LoVo (cell line): ENCODE measurements around the gene BCL2L15.

ENCODE experiments used
- DNase-seq: peaks from one replicate; pipeline ENCODE4 v3.0.0-alpha.2; 2016; ENCODE audit warnings: low spot score

The BCL2L15 gene

DNA sequence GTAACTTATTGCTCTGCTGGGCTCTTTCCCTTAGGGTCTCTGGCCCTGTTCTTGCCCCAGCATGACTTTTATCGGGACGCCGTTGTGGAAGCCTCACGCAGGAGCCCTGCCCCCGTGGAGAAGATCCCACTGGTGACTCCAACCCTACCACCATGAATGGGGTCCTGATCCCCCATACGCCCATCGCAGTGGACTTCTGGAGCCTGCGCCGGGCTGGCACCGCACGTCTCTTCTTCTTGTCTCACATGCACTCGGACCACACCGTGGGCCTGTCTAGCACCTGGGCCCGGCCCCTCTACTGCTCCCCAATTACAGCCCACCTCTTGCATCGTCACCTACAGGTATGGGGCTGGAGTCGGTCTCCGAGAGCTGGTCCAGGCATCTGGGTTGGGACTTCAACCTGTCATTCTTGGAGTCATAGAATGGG, 18.1 kb upstream of the BCL2L15 start:
- DNase-seq: peak; percentile 14

DNA sequence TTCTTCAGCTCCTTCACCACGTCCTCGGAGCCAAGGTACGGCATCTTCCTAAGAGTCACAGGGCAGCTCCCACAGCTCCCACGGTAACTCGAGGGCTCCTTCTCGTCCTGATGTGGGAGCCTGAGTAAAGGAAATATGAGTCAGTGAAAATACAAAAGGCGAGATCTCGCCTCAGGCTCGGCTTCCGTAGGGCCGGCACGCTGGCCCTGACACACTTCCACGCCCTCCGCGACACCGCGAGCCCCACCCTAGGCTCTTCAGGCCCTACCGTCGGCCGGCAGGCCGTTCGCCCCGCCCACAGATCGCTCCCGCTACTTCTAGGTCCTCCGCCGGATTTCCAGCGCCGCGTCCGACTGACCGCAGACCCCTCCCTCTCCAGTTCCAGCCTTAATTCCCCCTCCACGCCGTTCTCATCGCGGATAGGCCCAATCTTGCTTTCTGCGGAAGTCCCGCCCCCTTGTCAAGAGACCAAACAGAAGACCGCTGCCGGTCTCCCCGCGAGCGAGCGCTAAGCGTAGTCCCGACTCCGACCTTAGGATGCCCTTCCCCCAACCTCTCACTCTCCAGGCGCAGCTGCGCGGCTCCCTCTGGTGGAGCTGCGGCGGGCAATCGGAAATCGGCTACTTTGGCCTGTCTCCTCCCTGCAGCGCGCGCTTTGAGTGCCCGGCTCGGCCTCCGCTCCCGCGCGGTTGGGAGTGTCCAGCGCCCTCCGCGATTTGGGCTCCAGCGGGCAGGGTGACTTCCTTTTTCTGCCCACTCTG, 17.5 kb upstream of the BCL2L15 start, which contains the start of the genes AP4B1 and DCLRE1B:
TSS of gene AP4B1 (minus strand) at position 126 of the 761 bp plus-strand sequence. CDS start at position 44, 82 bp downstream.
TSS of gene DCLRE1B (plus strand) at position 653 of the 761 bp plus-strand sequence. CDS start 261 bp downstream, outside the sequence.
- DNase-seq: peak; percentile 99

DNA sequence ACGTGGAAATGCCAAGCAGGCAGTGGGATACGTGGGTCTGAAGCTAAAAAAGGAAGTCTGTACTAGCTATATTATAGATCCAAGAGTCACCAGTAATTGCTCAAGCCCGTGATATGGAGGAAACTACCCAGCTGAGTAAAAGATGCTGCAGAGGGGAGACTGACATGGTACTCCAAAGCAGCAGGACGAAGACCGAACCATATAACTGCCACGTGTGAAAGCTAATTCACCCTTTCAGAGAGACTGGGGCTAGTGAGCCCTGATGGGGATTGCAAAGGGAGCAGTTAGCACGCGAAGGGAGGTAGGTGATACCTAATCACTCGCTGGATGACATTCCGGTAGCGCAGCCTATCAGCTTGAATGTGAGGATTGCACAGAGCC, 16.9 kb upstream of the BCL2L15 start:
- DNase-seq: no peak

DNA sequence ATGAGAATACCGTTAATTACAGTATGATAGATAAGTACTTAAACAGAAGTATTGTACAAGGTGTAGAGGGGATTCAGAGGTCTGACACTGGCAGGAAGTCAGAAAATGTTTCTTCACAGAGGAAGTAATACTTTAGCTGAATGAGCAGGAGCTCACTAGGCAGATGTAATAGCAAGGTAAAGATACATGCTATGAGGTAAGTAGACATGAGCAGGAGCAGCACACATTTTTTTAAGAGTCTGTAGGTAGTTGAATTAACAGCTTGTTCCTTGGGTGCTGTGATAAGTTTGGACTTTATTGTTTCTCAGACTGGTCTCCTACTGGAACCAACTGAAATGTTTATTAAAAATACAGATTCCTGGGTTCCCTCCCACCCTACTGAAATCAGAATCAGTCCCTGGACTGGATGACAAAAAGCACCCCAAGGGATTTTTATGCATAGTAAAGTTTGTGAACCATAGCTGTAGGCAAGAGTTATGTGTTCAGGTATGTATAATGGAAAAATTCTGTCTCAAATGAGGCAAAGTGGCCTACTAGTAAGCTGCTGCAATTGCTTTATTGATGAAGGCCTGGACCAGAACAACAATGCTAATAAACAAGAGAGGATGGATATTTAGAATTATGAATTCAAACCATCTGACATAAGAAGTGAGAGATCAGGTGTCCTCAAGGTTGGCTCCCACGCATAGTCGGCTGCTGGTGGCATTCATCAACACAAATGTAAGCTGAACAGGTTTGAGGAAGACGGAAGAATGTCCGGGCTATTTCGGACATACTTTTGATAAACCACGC, 16.3 kb upstream of the BCL2L15 start:
- DNase-seq: no peak

DNA sequence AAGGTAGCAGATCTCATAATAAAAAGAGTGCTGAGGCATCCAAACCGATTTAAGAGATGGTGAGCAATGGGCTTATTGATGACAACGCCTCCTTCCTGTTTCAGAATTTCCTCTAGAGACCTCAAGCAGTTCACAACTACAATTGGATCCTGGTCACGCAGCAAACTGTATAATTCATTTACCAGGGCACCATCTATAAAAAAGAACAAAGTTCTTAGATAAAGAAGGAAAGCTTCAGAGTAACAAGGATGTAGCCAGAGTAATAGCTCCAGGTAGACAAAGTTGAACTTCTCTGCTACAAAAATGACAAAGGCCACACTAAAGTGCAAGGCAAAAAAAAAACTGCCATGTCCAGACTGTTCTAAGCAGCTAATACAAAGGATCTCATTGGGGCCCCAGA, 13.8 kb upstream of the BCL2L15 start:
- no peak for DNase-seq

DNA sequence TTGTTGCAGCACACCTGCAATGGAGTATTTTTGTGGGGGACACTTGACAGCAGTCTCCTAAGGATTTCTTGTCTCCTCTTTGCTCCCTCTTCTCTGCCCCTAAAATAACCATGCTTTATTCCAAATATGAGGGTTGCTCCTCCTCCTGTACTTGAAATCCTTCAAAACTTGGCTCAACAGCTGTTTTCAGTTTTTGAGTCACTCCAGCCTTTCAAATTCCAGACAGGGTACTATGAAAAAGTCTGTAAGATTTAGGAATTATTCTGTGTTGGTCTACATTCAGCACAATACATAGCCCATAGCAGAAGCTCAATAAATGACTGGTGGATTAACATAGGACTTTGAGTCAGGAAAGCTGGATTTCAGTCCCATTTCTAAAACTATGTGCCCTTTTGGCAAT, 11.7 kb upstream of the BCL2L15 start:
- no peak for DNase-seq

DNA sequence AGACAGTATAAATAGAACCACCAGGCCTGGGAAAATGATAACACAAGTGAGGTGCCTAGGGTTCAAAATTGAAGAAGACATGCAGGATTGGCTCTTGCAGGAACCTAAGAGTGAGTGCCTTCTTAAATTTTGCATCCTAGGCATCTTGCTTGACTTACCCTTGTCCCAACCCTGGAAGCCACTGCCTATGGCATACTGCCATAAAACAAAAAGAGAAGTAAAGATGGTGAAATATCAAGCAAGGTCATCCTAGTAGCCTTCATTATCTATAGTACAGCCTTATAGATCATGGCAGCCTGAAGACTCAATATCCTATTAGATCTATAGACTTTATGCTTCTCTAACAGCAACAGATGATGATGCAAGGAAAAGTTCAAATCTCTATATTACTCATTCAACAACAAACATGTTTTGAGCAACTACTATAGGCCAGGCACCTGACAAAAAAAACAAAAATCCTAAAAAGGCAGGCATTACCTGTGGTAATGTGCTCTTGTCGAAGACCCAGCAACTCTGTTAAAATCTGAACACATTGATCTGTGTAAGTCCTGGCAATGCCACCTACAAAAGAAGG, 10.9 kb upstream of the BCL2L15 start:
- DNase-seq: no peak

DNA sequence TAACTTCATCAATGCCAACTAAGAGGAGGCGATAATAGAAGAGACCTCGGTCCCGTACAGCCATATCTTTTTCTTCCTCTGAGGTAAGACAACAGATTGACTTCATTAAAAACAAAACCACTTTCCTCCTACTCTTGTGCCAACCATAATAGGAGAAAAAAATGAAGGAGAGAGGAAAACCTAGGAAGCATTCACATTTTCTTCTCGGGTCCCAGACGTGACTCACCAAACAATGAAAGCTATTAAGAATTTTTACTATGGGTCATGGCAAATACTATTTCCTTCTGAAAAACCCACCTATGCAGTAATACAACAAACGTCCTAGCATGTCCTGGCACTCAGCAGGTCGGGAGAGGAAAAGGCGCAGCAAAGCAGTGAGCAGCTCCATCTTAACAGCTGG, 8.6 kb upstream of the BCL2L15 start:
- no peak for DNase-seq

DNA sequence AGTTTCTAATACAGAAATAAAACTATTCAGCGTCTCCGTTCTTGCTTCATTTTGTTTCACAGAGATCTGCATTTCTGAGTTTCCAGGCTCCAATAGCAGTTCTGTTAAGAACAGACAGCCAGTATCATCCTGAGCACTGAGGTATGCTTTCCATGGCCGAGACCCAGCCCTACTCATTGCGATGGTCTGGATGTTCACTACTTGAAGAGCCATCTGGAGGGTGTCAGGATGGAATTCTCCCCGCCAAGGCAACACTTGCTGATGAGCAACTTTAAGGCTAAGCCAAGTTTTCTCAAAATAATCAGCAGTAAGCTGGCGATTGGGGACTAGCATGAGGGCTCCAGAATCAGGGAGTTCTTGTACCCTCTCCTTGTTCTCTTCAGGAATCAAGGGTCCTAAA, 7.7 kb upstream of the BCL2L15 start:
- DNase-seq: no peak

DNA sequence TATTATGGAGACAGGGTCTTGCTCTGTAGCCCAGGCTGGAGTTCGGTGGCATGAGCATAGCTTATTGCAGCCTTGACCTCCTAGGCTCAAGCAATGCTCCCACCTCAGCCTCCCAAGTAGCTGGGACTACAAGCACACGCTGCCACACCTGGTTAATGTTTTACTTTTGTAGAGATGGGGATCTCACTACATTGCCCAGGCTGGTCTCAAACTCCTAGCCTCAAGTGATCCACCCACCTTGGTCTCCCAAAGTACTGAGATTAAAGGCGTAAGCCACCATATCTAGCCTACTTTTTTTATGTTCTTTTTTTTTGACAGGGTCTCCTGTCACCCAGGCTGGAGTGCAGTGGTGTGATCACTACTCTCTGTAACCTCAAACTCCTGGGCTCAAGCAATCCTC, 5.9 kb upstream of the BCL2L15 start:
- no peak for DNase-seq

DNA sequence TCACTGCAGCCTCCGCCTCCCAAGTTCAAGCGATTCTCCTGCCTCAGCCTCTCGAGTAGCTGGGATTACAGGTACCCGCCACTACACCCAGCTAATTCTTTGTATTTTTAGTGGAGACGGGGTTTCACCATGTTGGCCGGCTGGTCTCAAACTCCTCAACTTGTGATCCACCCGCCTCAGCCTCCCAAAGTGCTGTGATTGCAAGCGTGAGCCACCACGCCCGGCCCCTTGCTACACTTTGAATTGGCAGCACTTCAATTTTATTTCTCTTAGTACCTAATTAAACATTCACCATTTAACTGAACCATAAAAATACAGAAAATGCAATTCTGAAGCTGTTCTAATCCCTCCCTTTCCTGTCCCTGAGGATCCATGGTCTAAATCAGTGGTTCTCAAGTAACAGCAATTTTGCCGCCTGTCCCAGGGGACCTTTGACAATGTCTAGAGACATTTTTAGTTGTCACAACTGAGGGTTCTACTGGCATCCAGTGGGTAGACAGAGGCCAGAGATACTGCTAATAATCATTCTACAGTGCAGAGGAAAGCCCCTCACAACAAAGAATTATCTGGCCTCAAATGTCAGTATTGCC, 4.3 kb upstream of the BCL2L15 start:
- DNase-seq: no peak

DNA sequence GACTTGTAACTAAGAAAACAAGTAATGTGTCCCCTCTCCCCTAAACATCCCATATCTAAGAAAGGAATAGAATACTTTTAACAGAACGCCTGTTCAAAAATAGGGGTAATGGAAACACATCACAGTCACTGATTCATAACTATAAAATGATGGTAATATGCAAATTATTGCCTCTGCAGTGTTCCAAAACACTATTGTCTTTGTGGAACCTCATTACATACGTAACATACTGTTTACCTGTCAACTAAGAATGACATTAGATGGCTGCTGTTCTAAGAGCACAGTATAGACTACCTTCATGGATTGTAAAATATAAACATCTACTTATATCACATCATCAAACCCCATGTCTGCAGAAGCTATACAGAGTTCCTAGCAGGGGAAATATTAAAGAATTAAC, 3.4 kb upstream of the BCL2L15 start:
- DNase-seq: no peak

DNA sequence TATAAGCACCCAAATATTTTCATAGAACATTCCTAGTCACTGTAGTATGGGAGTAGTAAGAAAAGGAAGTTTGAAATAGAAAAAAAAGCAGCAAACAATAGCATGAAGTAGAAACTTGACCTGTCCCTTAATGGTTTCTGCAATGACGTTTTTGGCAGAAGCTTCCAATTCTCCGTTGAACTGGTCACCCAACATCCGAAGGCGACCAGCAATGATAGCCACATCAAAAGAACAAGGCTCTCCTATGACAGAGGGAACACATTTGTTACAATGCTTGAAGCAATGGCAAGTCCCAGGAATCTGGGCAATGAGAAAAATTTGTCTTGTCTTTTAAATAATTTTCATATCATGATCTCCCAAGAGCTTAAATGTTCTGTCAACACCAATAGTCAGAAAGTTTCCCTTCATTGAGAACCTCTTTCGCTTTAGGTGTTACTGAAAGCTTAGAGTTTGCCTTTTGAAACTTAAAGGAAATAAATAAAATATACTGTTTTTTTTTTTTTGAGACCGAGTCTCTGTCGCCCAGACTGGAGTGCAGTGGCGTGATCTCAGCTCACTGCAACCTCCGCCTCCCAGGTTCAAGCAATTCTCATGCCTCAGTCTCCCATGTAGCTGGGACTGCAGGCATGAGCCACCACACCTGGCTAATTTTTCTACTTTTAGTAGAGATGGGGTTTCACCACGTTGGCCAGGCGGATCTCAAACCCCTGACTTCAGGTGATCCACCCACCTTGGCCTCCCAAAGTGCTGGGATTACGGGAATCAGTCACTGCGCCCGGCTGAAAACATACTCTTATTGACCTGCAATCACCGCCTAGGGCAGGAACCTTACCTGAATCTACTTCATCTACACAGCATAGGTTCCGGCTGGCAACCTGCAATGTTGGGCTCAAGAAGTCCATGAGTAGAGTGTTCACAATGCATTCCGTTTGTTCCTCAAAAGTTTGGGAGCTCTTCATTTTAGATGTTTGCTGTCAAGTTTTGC, 672 bp downstream of the BCL2L15 start:
- DNase-seq: no peak

DNA sequence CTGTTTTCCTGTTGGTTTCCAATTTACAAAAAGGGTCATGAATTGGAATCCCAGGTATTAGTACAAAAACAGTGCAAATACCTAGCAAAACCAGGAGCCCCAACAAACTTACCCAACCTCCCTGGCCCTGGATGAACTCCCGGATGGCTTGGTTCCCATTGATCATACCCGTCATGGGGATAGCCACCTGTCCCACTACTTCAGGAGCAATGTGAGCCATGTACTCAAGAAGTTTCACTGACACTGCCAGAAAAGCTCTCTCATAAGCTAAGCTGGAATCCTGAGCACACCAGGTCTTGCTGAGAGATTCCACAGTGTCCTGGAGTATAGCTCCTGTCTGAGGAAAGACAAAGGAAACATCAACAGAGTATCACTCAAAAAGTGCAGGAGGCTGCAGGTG, 5.7 kb downstream of the BCL2L15 start:
- no peak for DNase-seq

DNA sequence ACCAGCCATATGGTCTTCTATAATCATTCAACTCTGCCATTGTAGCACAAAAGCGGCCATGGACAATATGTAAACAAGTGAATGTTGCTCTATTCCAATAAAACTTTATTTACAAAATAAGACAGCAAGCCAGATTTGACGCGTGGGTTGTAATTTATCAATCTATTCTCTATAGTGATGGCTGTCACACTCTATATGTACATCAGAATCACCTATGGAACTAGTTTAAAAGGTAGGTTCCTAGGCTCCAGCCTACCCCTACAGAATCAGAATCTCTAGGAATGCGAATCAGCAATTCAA, 7.7 kb downstream of the BCL2L15 start:
- no peak for DNase-seq

DNA sequence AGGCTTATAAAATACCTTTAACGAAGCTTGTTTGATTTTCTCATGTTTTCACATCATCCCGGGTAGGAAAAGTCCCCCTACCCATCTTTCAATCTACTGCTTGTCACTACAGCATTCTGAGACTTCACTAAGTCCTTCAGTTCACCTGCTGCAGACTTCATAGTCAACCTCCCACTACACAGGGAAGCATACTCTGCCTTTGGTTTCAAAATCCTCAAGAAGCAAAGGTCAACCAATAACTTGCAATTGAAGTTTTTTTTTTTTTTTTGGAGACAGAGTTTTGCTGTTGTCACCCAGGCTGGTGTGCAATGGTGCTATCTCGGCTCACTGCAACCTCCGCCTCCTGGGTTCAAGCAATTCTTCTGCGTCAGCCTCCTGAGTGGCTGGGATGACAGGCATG, 11.2 kb downstream of the BCL2L15 start:
- no peak for DNase-seq

DNA sequence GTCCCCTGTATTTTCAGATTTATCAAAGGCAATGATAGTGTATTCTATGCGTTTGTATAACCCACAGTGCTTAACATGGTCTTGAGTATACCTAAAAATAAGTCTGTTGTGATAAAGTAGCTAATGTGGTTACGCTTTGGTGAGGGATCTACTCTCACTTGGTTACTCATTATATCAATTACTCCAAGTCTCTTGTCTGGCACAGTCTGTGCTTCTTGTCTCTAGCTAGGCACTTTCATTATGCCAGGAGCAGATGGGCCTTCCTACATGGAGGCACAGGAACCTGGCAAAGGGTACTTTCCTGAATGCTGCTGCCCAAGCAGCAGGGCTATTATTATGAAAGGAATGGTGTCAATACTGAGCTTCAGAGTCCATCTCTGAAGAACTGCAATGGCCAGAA, 11.7 kb downstream of the BCL2L15 start:
- no peak for DNase-seq

DNA sequence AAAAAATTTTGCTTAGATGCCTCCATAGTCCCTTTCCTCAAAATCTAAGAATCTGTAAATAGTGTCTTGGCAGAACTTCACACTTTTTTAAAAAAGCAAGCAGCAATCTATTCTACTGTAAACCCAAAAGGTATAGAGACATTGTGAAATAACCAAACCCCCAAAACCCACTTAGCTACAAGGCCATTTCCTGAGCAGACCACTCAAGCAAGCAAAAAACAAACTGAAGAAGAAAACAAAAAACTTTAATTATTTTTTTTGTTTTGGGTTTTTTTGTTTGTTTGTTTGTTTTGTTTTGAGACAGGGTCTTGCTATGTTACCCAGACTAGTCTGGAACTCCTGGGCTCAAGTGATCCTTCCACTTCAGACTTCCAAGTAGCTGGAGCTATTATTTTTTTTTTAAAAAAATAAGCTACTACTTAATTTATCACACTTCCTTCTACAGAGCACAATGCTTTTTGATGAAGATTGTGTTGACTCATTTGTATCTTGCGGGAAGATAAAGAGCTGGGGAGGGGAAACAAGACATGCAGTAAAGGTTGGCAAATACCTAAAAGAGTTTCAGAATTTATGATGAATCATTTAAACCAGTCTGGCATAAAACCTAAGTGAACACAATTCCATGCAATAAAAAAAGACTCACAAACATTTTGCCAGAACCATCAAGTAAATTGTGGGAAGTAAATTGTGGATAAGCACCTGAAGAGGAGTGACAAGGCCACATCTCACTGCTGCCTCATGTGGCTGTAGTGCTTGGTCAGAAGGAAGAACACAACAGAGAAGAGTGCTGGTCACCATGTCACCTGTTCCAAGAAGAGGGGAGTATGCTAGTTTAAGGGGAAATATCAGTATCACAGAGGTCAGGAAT, 13.1 kb downstream of the BCL2L15 start:
- peak; percentile 55 for DNase-seq

DNA sequence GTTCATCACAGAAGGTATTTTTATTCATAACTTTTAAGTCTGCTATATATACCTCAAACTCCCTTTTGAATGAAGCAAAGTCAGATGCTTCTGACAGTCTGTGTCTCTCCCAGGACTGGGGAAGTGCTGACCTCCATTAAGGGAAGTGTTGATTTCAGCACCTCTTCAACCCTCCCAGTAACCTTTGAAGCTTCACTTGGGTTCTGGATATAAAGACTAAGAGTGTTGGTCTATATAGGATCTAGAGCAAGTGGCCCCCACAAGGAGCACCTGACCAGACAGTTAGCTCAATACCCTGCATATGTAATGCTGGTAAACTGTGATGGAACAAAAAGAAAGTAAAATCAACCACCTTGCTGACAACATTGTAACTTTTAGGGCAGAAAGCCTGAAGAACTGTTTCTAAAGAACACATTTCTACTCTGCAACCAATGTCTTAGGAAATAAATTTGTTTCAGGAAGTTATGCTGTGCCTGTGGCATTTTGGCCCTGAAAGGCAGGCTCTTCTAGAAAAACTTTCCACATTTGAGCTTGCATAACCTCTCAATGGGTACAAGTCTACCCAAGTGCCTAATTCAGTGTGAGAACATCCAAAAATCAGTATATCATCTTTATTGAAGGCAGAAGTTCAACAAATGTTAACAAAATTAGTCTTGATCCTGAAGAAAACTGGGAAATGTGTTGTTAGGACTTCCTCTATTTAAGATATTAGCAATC, 15.0 kb downstream of the BCL2L15 start:
- no peak for DNase-seq

DNA sequence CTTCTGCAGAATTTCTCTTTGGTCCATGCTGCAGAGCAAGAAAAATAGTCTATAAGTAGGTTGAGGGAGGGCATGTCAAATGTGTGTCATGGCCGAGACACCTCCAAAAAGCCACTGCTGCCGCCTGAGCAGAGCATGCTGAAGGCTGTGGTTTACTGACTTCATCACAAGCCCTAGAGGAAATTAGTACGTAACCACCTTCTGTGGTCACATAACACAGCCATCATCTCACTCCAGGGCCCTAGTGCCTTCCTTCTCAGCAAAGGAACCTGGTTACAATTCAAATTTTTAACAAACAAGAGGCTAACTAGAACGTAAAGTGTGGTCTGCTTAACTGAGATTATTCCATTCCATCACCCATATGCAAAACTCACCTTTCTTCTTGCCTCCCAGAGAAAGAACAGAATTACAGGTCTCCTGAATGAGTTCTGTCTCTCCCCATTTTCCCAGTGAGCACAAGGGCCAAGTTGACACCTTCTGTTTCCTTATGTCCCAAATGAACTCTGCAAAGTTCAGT, 15.7 kb downstream of the BCL2L15 start, which contains the start of gene PTPN22:
TSS of gene PTPN22 (minus strand) at position 116 of the 517 bp plus-strand sequence.
- DNase-seq: no peak
